ENCODE results near the gene FAM222A. TPM values are rescaled to one million over a fixed set of nuclear protein-coding genes. Genes with fewer than 3 reads are reported as not detected.

The FAM222A gene
- total and polyA plus RNA-seq, 7 donors: 1.1 to 3.3 (median 2.1) TPM

- 53 to 80% methylated on average over 12 of the region's 12 CpGs for WGBS, 2 donors
- Histone ChIP-seq H3K9me3 (no peaks in the 10 kb centered on the region), H3K36me3 (no peaks in the 10 kb centered on the region), H3K4me1 (peaks cover 0 to 12% (median 10%) of the 10 kb centered on the region in 4 donors), H3K27ac (peak overlapping the region in 1 of 4 donors; percentile 51), H3K27me3 (peaks cover 0 to 10% (median 0%) of the 10 kb centered on the region in 3 donors), H3K4me3 (no peak overlapping the region)
- DNase-seq: no peak
- intact Hi-C loops (cut with DNase I): no loop called here
- TF ChIP-seq POLR2AphosphoS5 (IDR thresholded peaks at IDR 0.05): no peak
- TF ChIP-seq EP300 (IDR thresholded peaks at IDR 0.05): no peak
- no peak for TF ChIP-seq CTCF (IDR thresholded peaks at IDR 0.05)
- TF ChIP-seq POLR2A (IDR thresholded peaks at IDR 0.05): no peak
Observed at GRCh38 chr12:109695416-109695815, 18.2 kb upstream of the FAM222A start.

DNA sequence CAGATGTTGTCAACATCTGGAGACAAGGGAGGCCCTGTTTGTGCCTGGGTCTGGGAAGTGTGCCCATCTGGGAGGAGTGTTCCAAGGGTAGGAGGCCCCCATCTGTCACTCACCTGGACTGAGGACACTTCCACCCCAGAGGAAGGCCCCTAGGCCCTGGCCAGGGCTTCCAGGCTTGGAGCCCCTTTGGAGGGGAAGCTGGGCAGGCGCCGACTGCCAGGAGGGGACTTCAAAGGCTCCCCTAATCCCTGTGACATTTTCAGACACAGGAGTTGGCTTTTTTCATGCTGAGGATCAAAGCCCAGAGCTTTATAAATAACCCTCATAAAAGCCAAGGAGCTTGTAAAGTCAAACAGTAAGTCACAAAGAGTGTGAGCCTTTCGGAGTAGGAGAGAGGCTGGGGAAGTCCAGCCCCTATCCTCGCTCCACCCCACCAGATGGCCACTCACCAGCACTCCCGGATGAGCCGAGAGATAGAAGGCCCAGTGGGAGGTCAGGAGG is 17.6 kb upstream of the FAM222A start:
- Histone ChIP-seq H3K27me3 (peaks cover 0 to 10% (median 0%) of the 10 kb centered on the region in 3 donors), H3K4me3 (no peak overlapping the region), H3K4me1 (peaks cover 0 to 12% (median 10%) of the 10 kb centered on the region in 4 donors), H3K27ac (peak overlapping the region in 2 of 4 donors; percentile 44 to 51), H3K9me3 (no peaks in the 10 kb centered on the region), H3K36me3 (no peaks in the 10 kb centered on the region)
- TF ChIP-seq POLR2A (IDR thresholded peaks at IDR 0.05) (no peak), EP300 (IDR thresholded peaks at IDR 0.05) (no peak), POLR2AphosphoS5 (IDR thresholded peaks at IDR 0.05) (peak in 2 of 4 donors; percentile 22 to 56), CTCF (IDR thresholded peaks at IDR 0.05) (no peak)
- no peak for DNase-seq
- intact Hi-C loops (cut with DNase I): no loop called here
- 8 to 49% methylated on average over 6 of the region's 6 CpGs for WGBS, 2 donors

DNA sequence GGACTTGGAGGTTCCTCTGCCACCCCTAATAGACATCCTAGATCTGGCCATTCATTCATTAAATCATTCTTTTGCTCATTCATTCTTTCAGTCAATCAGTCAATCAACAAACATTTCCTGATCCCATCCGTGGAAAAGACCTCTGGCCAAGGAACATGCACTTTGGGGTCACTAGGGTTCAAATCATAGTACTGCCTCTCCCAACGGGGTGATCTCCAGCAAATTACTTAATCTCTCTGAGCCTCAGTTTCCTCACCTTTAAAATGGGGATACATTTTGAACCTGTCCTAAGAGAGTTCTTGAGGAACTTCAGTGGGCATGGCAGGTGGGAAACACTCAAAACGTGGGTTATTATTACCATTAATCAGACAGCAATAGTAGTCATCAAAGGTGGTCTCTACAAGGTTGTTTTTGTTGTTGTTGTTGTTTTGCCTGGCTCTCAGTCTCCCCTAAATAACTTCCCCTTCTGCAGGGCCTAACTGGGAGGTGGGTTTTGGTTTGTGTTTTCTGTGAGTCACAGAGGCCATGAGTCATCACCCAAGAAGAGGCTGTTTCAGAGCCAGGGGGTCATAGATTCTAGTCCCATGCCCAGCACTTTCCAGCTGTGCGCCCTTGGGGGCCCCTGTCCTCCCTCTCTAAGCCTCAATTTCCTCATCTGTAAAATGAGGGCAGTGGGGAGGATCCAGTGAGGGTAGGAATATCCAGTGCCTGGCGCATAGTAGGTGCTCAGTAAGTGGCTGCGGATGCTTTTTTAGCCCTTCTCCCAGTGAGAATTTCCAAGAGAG is 16.9 kb upstream of the FAM222A start:
- peaks cover 0 to 12% (median 10%) of the 10 kb centered on the region in 4 donors for H3K4me1 ChIP-seq
- H3K27me3 ChIP-seq: peaks cover 0 to 7% (median 0%) of the 10 kb centered on the region in 3 donors
- no peak overlapping the region for H3K27ac ChIP-seq
- no peak for DNase-seq
- no peak overlapping the region for H3K4me3 ChIP-seq
- intact Hi-C loops (cut with DNase I): no loop called here
- no peaks in the 10 kb centered on the region for H3K36me3 ChIP-seq
- H3K9me3 ChIP-seq: no peaks in the 10 kb centered on the region
- WGBS, 2 donors: 46 to 66% methylated on average over 6 of the region's 6 CpGs
- TF ChIP-seq EP300 (IDR thresholded peaks at IDR 0.05) (no peak), POLR2AphosphoS5 (IDR thresholded peaks at IDR 0.05) (no peak), CTCF (IDR thresholded peaks at IDR 0.05) (no peak), POLR2A (IDR thresholded peaks at IDR 0.05) (no peak)

- DNase-seq: no peak
- Histone ChIP-seq H3K36me3 (no peaks in the 10 kb centered on the region), H3K4me1 (peaks cover 0 to 12% (median 10%) of the 10 kb centered on the region in 4 donors), H3K4me3 (no peak overlapping the region), H3K9me3 (no peaks in the 10 kb centered on the region), H3K27ac (no peak overlapping the region), H3K27me3 (peaks cover 0 to 2% (median 0%) of the 10 kb centered on the region in 3 donors)
- 81 to 89% methylated on average over 2 of the region's 2 CpGs for WGBS, 2 donors
- TF ChIP-seq CTCF (IDR thresholded peaks at IDR 0.05) (no peak), EP300 (IDR thresholded peaks at IDR 0.05) (no peak), POLR2A (IDR thresholded peaks at IDR 0.05) (no peak), POLR2AphosphoS5 (IDR thresholded peaks at IDR 0.05) (no peak)
- intact Hi-C loops (cut with DNase I): no loop called here
Observed at GRCh38 chr12:109697270-109697553, 16.4 kb upstream of the FAM222A start.
